ENCODE results near the gene ALDH1A2.
"Not testable (repeated sequence)": the region's sequence is repeated elsewhere in the genome, so short reads cannot be mapped to it uniquely, and the experiment has no call there.

GRCh38 chr15:58080959-58081358 is 15.4 kb upstream of the ALDH1A2 start:
- TF ChIP-seq, protein P1, sequence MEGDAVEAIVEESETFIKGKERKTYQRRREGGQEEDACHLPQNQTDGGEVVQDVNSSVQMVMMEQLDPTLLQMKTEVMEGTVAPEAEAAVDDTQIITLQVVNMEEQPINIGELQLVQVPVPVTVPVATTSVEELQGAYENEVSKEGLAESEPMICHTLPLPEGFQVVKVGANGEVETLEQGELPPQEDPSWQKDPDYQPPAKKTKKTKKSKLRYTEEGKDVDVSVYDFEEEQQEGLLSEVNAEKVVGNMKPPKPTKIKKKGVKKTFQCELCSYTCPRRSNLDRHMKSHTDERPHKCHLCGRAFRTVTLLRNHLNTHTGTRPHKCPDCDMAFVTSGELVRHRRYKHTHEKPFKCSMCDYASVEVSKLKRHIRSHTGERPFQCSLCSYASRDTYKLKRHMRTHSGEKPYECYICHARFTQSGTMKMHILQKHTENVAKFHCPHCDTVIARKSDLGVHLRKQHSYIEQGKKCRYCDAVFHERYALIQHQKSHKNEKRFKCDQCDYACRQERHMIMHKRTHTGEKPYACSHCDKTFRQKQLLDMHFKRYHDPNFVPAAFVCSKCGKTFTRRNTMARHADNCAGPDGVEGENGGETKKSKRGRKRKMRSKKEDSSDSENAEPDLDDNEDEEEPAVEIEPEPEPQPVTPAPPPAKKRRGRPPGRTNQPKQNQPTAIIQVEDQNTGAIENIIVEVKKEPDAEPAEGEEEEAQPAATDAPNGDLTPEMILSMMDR (IDR thresholded peaks at IDR 0.05), result not testable (repeated sequence)
- TF ChIP-seq POLR2AphosphoS5, EP300 (IDR thresholded peaks at IDR 0.05): not testable (repeated sequence)

Measured in gastroesophageal sphincter (tissue), 3 donors.